T-helper 2 cell treated with Interferon-gamma antibody and Interleukin-4, amounts not matched to agents 100 ng/mL and 5 ng/mL, for 36 hours (primary cell): ENCODE measurements around the gene NUP37. TPM values are rescaled to one million over a fixed set of nuclear protein-coding genes. Genes with fewer than 3 reads are reported as not detected.
"Not testable (repeated sequence)": the region's sequence is repeated elsewhere in the genome, so short reads cannot be mapped to it uniquely, and the experiment has no call there.

Experiments used
- intact Hi-C: fragments of 100-400 bp; cut with micrococcal nuclease; formaldehyde crosslinking; loops from one replicate; pipeline ENCODE4 v1.15.1; 2023
- total RNA-seq: library from RNA; stranded (reverse); gene quantifications from 2 replicates; pipeline ENCODE4 v1.2.3, GENCODE V29; 2022

The NUP37 gene
- 62.6 and 65.0 TPM in 2 replicates for total RNA-seq

GRCh38 chr12:102119674-102120563 is at the start of gene NUP37, which contains the start of gene PARPBP:
Gene NUP37 (minus strand): TSS chr12:102120114. CDS start chr12:102118518, 1,596 bp downstream.
Gene PARPBP (plus strand): TSS chr12:102120183. CDS start chr12:102123889, 3,706 bp downstream.
- intact Hi-C loops = loop anchor here (1.0 to 10.0 kb wide), 7 partner anchors 47 to 364 kb away; partner anchors contain the start of genes DRAM1 and PMCH

- intact Hi-C loops = loop anchor here (2.0 kb wide), 1 partner anchor 47 kb away; the partner anchor contains the start of genes NUP37 and PARPBP
These were observed 48.1 kb upstream of the NUP37 start for GRCh38 chr12:102167821-102168604.

- intact Hi-C loops = no loop called here
These were observed 43.5 kb upstream of the NUP37 start for GRCh38 chr12:102163383-102163782.

- intact Hi-C loops = not testable (repeated sequence)
These were observed 35.3 kb upstream of the NUP37 start for GRCh38 chr12:102155206-102155605.

GRCh38 chr12:102147062-102147587 is 27.2 kb upstream of the NUP37 start:
- intact Hi-C loops = not testable (repeated sequence)

- intact Hi-C loops = no loop called here
These were observed 24.3 kb upstream of the NUP37 start for GRCh38 chr12:102144221-102144620.

- intact Hi-C loops = not testable (repeated sequence)
These were observed 23.0 kb upstream of the NUP37 start for GRCh38 chr12:102142866-102143373.

GRCh38 chr12:102137619-102138018 is 17.7 kb upstream of the NUP37 start:
- intact Hi-C loops = not testable (repeated sequence)

- intact Hi-C loops = not testable (repeated sequence)
These were observed 11.5 kb upstream of the NUP37 start for GRCh38 chr12:102131442-102131841.

- intact Hi-C loops = not testable (repeated sequence)
These were observed 10.8 kb upstream of the NUP37 start for GRCh38 chr12:102130720-102131119.

GRCh38 chr12:102121328-102121727 is 1.4 kb upstream of the NUP37 start:
- intact Hi-C loops = loop anchor here (2.0 to 10.0 kb wide), 5 partner anchors 45 to 347 kb away; partner anchors contain the start of genes DRAM1 and PMCH

- intact Hi-C loops = loop anchor here (1.0 to 10.0 kb wide), 7 partner anchors 46 to 363 kb away; partner anchors contain the start of genes DRAM1 and PMCH
These were observed 972 bp upstream of the NUP37 start for GRCh38 chr12:102120886-102121285.

GRCh38 chr12:102120564-102120873 is 605 bp upstream of the NUP37 start:
- intact Hi-C loops = loop anchor here (1.0 to 10.0 kb wide), 7 partner anchors 46 to 364 kb away; partner anchors contain the start of genes DRAM1 and PMCH

- intact Hi-C loops = no loop called here
These were observed 1.0 kb downstream of the NUP37 start for GRCh38 chr12:102118874-102119273.

GRCh38 chr12:102116392-102116791 is 3.5 kb downstream of the NUP37 start:
- intact Hi-C loops = no loop called here

- intact Hi-C loops = no loop called here
These were observed 5.7 kb downstream of the NUP37 start for GRCh38 chr12:102114212-102114611.

- intact Hi-C loops = no loop called here
These were observed 9.1 kb downstream of the NUP37 start for GRCh38 chr12:102110782-102111181.

GRCh38 chr12:102107970-102108369 is 11.9 kb downstream of the NUP37 start:
- intact Hi-C loops = no loop called here

- intact Hi-C loops = no loop called here
These were observed 13.0 kb downstream of the NUP37 start for GRCh38 chr12:102106905-102107304.

- intact Hi-C loops = loop anchor here (2.0 to 10.0 kb wide), 3 partner anchors 388 to 672 kb away; partner anchors contain the start of gene IGF1
These were observed 23.1 kb downstream of the NUP37 start for GRCh38 chr12:102096855-102097254.

- intact Hi-C loops = loop anchor here (1.0 to 10.0 kb wide), 4 partner anchors 154 to 673 kb away; partner anchors contain the start of gene IGF1
These were observed 24.1 kb downstream of the NUP37 start for GRCh38 chr12:102095677-102096263.
